Measurements from ENCODE around the gene PLPP3.
A peak's percentile ranks its signal among the peaks of the same experiment; 100 is the strongest.

Gene PLPP3

GRCh38 chr1:56484695-56485094, 94.7 kb downstream of the PLPP3 start:
- no peak overlapping the region for H3K14ac ChIP-seq (ENCODE audit: low read length)
- no peak overlapping the region for H3K27ac ChIP-seq (ENCODE audit: low read depth, low read length)
- no peak overlapping the region for H3K18ac ChIP-seq (ENCODE audit: low read length)
- H2BK5ac ChIP-seq (ENCODE audit: low read depth, low read length, poor library complexity) = no peak overlapping the region
- H3K4me1 ChIP-seq (ENCODE audit: control insufficient read depth in 1 of 2, insufficient read depth in 2 of 2, low read length in 2 of 2) = no peaks in the 10 kb centered on the region
- peaks cover 7% of the 10 kb centered on the region for H3K79me1 ChIP-seq (ENCODE audit: low read length)
- no peak overlapping the region for H3K4ac ChIP-seq (ENCODE audit: low read depth, low read length)
- H3K4me2 ChIP-seq (ENCODE audit: low read length) = no peak overlapping the region
- no peak overlapping the region for H2AFZ ChIP-seq (ENCODE audit: insufficient read depth, low read length, poor library complexity)
- DNase-seq = no peak
- no peak overlapping the region for H2BK12ac ChIP-seq (ENCODE audit: low read length)
- no peak overlapping the region for H3K4me3 ChIP-seq (ENCODE audit: low read depth, low read length)
- H2BK120ac ChIP-seq (ENCODE audit: insufficient read depth, low read length, poor library complexity) = no peak overlapping the region
- H3K9ac ChIP-seq (ENCODE audit: low read length) = no peak overlapping the region
- H4K91ac ChIP-seq (ENCODE audit: low read depth, low read length) = no peak overlapping the region
- no peak overlapping the region for H4K8ac ChIP-seq (ENCODE audit: low read depth, low read length)
- no peaks in the 10 kb centered on the region for H3K36me3 ChIP-seq (ENCODE audit: control insufficient read depth in 1 of 2, insufficient read depth in 2 of 2, low read length in 2 of 2)
- H3K9me3 ChIP-seq (ENCODE audit: insufficient read depth, low read depth, low read length) = no peaks in the 10 kb centered on the region
- H3K79me2 ChIP-seq (ENCODE audit: control insufficient read depth, insufficient read depth, low read length, poor library complexity) = no peaks in the 10 kb centered on the region
- no peak overlapping the region for H3K23ac ChIP-seq (ENCODE audit: low read length)
- no peaks in the 10 kb centered on the region for H3K27me3 ChIP-seq (ENCODE audit: insufficient read depth, low read length)
- no peak overlapping the region for H2AK5ac ChIP-seq (ENCODE audit: low read length)
- no peak overlapping the region for H4K12ac ChIP-seq (ENCODE audit: low read depth, low read length)

- Histone ChIP-seq H3K9ac (ENCODE audit: low read length) (no peak overlapping the region), H3K9me3 (ENCODE audit: insufficient read depth, low read depth, low read length) (no peaks in the 10 kb centered on the region), H2BK5ac (ENCODE audit: low read depth, low read length, poor library complexity) (peak overlapping the region; percentile 21), H3K4me1 (ENCODE audit: control insufficient read depth in 1 of 2, insufficient read depth in 2 of 2, low read length in 2 of 2) (peaks cover 4 to 6% of the 10 kb centered on the region in 2 experiments), H3K14ac (ENCODE audit: low read length) (no peak overlapping the region), H3K4me2 (ENCODE audit: low read length) (no peak overlapping the region), H2BK12ac (ENCODE audit: low read length) (peak overlapping the region; percentile 58), H3K36me3 (ENCODE audit: control insufficient read depth in 1 of 2, insufficient read depth in 2 of 2, low read length in 2 of 2) (no peaks in the 10 kb centered on the region), H3K23ac (ENCODE audit: low read length) (no peak overlapping the region), H2BK120ac (ENCODE audit: insufficient read depth, low read length, poor library complexity) (no peak overlapping the region), H2AK5ac (ENCODE audit: low read length) (peak overlapping the region; percentile 83), H3K27me3 (ENCODE audit: insufficient read depth, low read length) (no peaks in the 10 kb centered on the region), H3K79me1 (ENCODE audit: low read length) (peaks cover 11% of the 10 kb centered on the region), H3K4me3 (ENCODE audit: low read depth, low read length) (no peak overlapping the region), H3K18ac (ENCODE audit: low read length) (no peak overlapping the region), H3K79me2 (ENCODE audit: control insufficient read depth, insufficient read depth, low read length, poor library complexity) (no peaks in the 10 kb centered on the region), H3K27ac (ENCODE audit: low read depth, low read length) (no peak overlapping the region), H4K91ac (ENCODE audit: low read depth, low read length) (peak overlapping the region; percentile 55), H2AFZ (ENCODE audit: insufficient read depth, low read length, poor library complexity) (no peak overlapping the region), H4K8ac (ENCODE audit: low read depth, low read length) (no peak overlapping the region), H4K12ac (ENCODE audit: low read depth, low read length) (no peak overlapping the region), H3K4ac (ENCODE audit: low read depth, low read length) (no peak overlapping the region)
- WGBS (ENCODE audit: extremely low coverage, insufficient coverage, insufficient read length) = no CpG with 5 or more reads among the region's 1 CpG
- no peak for DNase-seq
Observed at GRCh38 chr1:56483104-56483503, 96.3 kb downstream of the PLPP3 start.

- Histone ChIP-seq H2BK120ac (ENCODE audit: insufficient read depth, low read length, poor library complexity) (no peak overlapping the region), H3K14ac (ENCODE audit: low read length) (no peak overlapping the region), H2BK12ac (ENCODE audit: low read length) (no peak overlapping the region), H3K27ac (ENCODE audit: low read depth, low read length) (no peak overlapping the region), H3K4me2 (ENCODE audit: low read length) (no peak overlapping the region), H3K27me3 (ENCODE audit: insufficient read depth, low read length) (no peaks in the 10 kb centered on the region), H4K12ac (ENCODE audit: low read depth, low read length) (no peak overlapping the region), H3K4me1 (ENCODE audit: control insufficient read depth in 1 of 2, insufficient read depth in 2 of 2, low read length in 2 of 2) (peaks cover 4 to 6% of the 10 kb centered on the region in 2 experiments), H3K79me1 (ENCODE audit: low read length) (peaks cover 15% of the 10 kb centered on the region), H3K36me3 (ENCODE audit: control insufficient read depth in 1 of 2, insufficient read depth in 2 of 2, low read length in 2 of 2) (no peaks in the 10 kb centered on the region), H3K4me3 (ENCODE audit: low read depth, low read length) (no peak overlapping the region), H4K91ac (ENCODE audit: low read depth, low read length) (no peak overlapping the region), H3K9ac (ENCODE audit: low read length) (no peak overlapping the region), H3K9me3 (ENCODE audit: insufficient read depth, low read depth, low read length) (no peaks in the 10 kb centered on the region), H3K79me2 (ENCODE audit: control insufficient read depth, insufficient read depth, low read length, poor library complexity) (peaks cover 4% of the 10 kb centered on the region), H2AK5ac (ENCODE audit: low read length) (no peak overlapping the region), H2AFZ (ENCODE audit: insufficient read depth, low read length, poor library complexity) (no peak overlapping the region), H4K8ac (ENCODE audit: low read depth, low read length) (no peak overlapping the region), H2BK5ac (ENCODE audit: low read depth, low read length, poor library complexity) (no peak overlapping the region), H3K18ac (ENCODE audit: low read length) (no peak overlapping the region), H3K4ac (ENCODE audit: low read depth, low read length) (no peak overlapping the region), H3K23ac (ENCODE audit: low read length) (no peak overlapping the region)
- DNase-seq = no peak
- no CpG with 5 or more reads among the region's 1 CpG for whole genome bisulfite sequencing (ENCODE audit: extremely low coverage, insufficient coverage, insufficient read length)
Observed at GRCh38 chr1:56482486-56482885, 96.9 kb downstream of the PLPP3 start.

- Histone ChIP-seq H4K91ac (ENCODE audit: low read depth, low read length) (no peak overlapping the region), H3K4me3 (ENCODE audit: low read depth, low read length) (no peak overlapping the region), H2BK5ac (ENCODE audit: low read depth, low read length, poor library complexity) (no peak overlapping the region), H3K27ac (ENCODE audit: low read depth, low read length) (no peak overlapping the region), H3K4me1 (ENCODE audit: control insufficient read depth in 1 of 2, insufficient read depth in 2 of 2, low read length in 2 of 2) (peaks cover 9 to 11% of the 10 kb centered on the region in 2 experiments), H3K79me1 (ENCODE audit: low read length) (peaks cover 23% of the 10 kb centered on the region), H3K23ac (ENCODE audit: low read length) (no peak overlapping the region), H2AK5ac (ENCODE audit: low read length) (no peak overlapping the region), H3K4ac (ENCODE audit: low read depth, low read length) (no peak overlapping the region), H3K79me2 (ENCODE audit: control insufficient read depth, insufficient read depth, low read length, poor library complexity) (peaks cover 5% of the 10 kb centered on the region), H3K9me3 (ENCODE audit: insufficient read depth, low read depth, low read length) (no peaks in the 10 kb centered on the region), H3K9ac (ENCODE audit: low read length) (no peak overlapping the region), H3K36me3 (ENCODE audit: control insufficient read depth in 1 of 2, insufficient read depth in 2 of 2, low read length in 2 of 2) (no peaks in the 10 kb centered on the region), H2BK120ac (ENCODE audit: insufficient read depth, low read length, poor library complexity) (no peak overlapping the region), H3K4me2 (ENCODE audit: low read length) (no peak overlapping the region), H4K8ac (ENCODE audit: low read depth, low read length) (no peak overlapping the region), H3K14ac (ENCODE audit: low read length) (no peak overlapping the region), H3K18ac (ENCODE audit: low read length) (no peak overlapping the region), H3K27me3 (ENCODE audit: insufficient read depth, low read length) (no peaks in the 10 kb centered on the region), H4K12ac (ENCODE audit: low read depth, low read length) (no peak overlapping the region), H2AFZ (ENCODE audit: insufficient read depth, low read length, poor library complexity) (no peak overlapping the region), H2BK12ac (ENCODE audit: low read length) (no peak overlapping the region)
- no peak for DNase-seq
Observed at GRCh38 chr1:56481140-56481694, 98.1 kb downstream of the PLPP3 start.

All from trophoblast cell (in vitro differentiated cells and primary cell).